Activated naive CD4-positive, alpha-beta T cell treated with anti-CD3 and anti-CD28 coated beads, Interleukin-2, amount 10 ng/mL, durations not matched to agents 7 days and 5 days (primary cell): ENCODE data around the gene OCA2.

Experiments
- CTCF ChIA-PET: fragments of 350-600 bp; sonication (Branson Sonifier 250); formaldehyde crosslinking; loops from one replicate; lab custom pipeline; 2021; ENCODE audit warnings: antibody characterized with exemption; lab: Charles Lee
- DNase-seq: peaks from one replicate; pipeline ENCODE4 v3.0.0-alpha.2; 2020
- H3K27ac Mint-ChIP-seq: one replicate; pipeline ENCODE4 v1.8.0; 2021; ENCODE audit warnings: mild to moderate bottlenecking, moderate library complexity, mixed read lengths
- H3K27me3 Mint-ChIP-seq: one replicate; pipeline ENCODE4 v1.8.0; 2021; ENCODE audit warnings: mild to moderate bottlenecking, mixed read lengths
- H3K36me3 Mint-ChIP-seq: one replicate; pipeline ENCODE4 v1.8.0; 2021; ENCODE audit warnings: mixed read lengths
- H3K4me1 Mint-ChIP-seq: one replicate; pipeline ENCODE4 v1.8.0; 2021; ENCODE audit warnings: mixed read lengths
- H3K4me3 Mint-ChIP-seq: one replicate; pipeline ENCODE4 v1.8.0; 2021; ENCODE audit warnings: mild to moderate bottlenecking, moderate library complexity, mixed read lengths
- H3K9me3 Mint-ChIP-seq: one replicate; pipeline ENCODE4 v1.8.0; 2021; ENCODE audit warnings: mixed read lengths

OCA2 gene

GRCh38 chr15:27937851-27938250, 161.3 kb downstream of the OCA2 start:
- Mint-ChIP-seq H3K4me3 (no peak overlapping the region), H3K9me3 (peaks cover 4% of the 10 kb centered on the region), H3K36me3 (no peaks in the 10 kb centered on the region), H3K27ac (no peak overlapping the region), H3K27me3 (no peaks in the 10 kb centered on the region), H3K4me1 (no peaks in the 10 kb centered on the region)
- CTCF ChIA-PET: no interaction called here
- DNase-seq: no peak

- no peak overlapping the region for H3K27ac Mint-ChIP-seq
- no peaks in the 10 kb centered on the region for H3K27me3 Mint-ChIP-seq
- no peak for DNase-seq
- no peaks in the 10 kb centered on the region for H3K36me3 Mint-ChIP-seq
- peaks cover 10% of the 10 kb centered on the region for H3K9me3 Mint-ChIP-seq
- CTCF ChIA-PET: no interaction called here
- no peaks in the 10 kb centered on the region for H3K4me1 Mint-ChIP-seq
- no peak overlapping the region for H3K4me3 Mint-ChIP-seq
Measured at GRCh38 chr15:27936164-27936563, 163.0 kb downstream of the OCA2 start.

GRCh38 chr15:27935328-27935727, 163.8 kb downstream of the OCA2 start:
- Mint-ChIP-seq H3K36me3 (no peaks in the 10 kb centered on the region), H3K9me3 (peaks cover 12% of the 10 kb centered on the region), H3K27me3 (no peaks in the 10 kb centered on the region), H3K4me3 (no peak overlapping the region), H3K4me1 (no peaks in the 10 kb centered on the region), H3K27ac (no peak overlapping the region)
- DNase-seq: no peak
- CTCF ChIA-PET: no interaction called here

DNA sequence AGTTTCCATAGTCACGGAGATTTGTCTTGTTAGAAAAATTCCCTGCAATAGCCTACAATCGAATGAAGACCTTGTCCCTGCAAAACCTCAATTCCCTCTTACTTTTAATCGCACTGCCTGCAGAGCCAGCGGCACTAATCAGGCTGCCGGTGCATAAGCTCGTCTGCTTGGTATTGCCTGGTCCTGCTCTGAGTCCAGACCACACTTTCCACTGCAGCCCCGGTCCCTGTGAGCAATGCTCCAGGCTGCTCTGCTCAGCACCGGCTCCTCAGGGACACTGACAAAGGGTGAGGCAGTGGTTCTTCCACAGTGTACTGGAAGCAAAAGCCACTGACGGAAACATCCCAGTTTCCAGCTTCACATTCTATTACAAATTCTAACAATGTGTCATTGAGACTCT, 164.3 kb downstream of the OCA2 start:
- Mint-ChIP-seq H3K27me3 (no peaks in the 10 kb centered on the region), H3K4me1 (no peaks in the 10 kb centered on the region), H3K27ac (no peak overlapping the region), H3K36me3 (no peaks in the 10 kb centered on the region), H3K9me3 (peaks cover 12% of the 10 kb centered on the region), H3K4me3 (no peak overlapping the region)
- CTCF ChIA-PET: no interaction called here
- no peak for DNase-seq

DNA sequence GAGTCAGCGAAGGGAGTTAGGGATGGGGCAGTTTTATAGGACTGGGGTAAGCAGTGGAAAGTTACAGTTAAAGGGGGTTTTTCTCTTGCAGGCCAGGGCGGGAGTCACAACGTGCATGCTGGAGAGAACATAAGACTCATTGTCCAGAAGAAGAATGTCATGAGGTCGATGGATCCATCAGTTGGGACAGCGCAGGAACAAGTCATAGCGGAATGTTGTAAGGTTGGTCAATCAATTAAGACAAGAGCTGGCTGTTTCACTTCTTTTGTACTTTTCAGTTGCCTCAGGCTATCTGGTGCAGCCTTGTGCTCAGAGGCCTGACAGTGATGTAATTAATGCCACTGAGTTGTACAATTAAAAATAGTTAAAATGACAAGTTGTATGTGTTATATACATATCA, 165.6 kb downstream of the OCA2 start:
- H3K9me3 Mint-ChIP-seq: peaks cover 12% of the 10 kb centered on the region
- no peak overlapping the region for H3K4me3 Mint-ChIP-seq
- no peaks in the 10 kb centered on the region for H3K36me3 Mint-ChIP-seq
- no peaks in the 10 kb centered on the region for H3K4me1 Mint-ChIP-seq
- CTCF ChIA-PET: no interaction called here
- no peak overlapping the region for H3K27ac Mint-ChIP-seq
- H3K27me3 Mint-ChIP-seq: no peaks in the 10 kb centered on the region
- DNase-seq: no peak

GRCh38 chr15:27932600-27932999, 166.5 kb downstream of the OCA2 start:
- H3K36me3 Mint-ChIP-seq: no peaks in the 10 kb centered on the region
- peaks cover 12% of the 10 kb centered on the region for H3K9me3 Mint-ChIP-seq
- no peaks in the 10 kb centered on the region for H3K27me3 Mint-ChIP-seq
- CTCF ChIA-PET: no interaction called here
- no peaks in the 10 kb centered on the region for H3K4me1 Mint-ChIP-seq
- no peak overlapping the region for H3K4me3 Mint-ChIP-seq
- no peak overlapping the region for H3K27ac Mint-ChIP-seq
- no peak for DNase-seq

DNA sequence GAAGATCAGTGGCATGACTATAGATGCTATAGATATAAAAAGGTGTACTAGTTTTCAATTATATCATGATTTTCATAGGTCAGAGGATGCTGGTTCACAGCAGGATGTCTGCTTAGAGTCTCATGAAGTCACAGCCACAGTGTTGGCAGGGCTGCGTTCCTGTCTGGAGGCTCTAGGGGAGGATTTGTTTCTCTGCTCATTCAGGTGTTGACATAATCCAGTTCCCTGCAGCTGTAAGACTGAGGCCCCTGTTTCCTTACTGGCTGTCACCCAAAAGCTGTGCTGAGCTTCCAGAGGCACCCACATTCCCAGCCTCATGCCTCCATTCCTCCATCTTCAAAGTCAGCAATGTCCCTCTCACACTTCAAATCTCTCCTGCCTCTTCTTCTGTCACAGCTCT, 170.7 kb downstream of the OCA2 start:
- H3K9me3 Mint-ChIP-seq: peaks cover 10% of the 10 kb centered on the region
- DNase-seq: no peak
- no peaks in the 10 kb centered on the region for H3K36me3 Mint-ChIP-seq
- H3K27ac Mint-ChIP-seq: no peak overlapping the region
- H3K4me3 Mint-ChIP-seq: no peak overlapping the region
- CTCF ChIA-PET: interaction anchor here (0.7 kb wide), 1 partner anchor 491 kb away, joined by 3 read pairs; no protein-coding TSS in a partner anchor
- H3K4me1 Mint-ChIP-seq: no peaks in the 10 kb centered on the region
- no peaks in the 10 kb centered on the region for H3K27me3 Mint-ChIP-seq

DNA sequence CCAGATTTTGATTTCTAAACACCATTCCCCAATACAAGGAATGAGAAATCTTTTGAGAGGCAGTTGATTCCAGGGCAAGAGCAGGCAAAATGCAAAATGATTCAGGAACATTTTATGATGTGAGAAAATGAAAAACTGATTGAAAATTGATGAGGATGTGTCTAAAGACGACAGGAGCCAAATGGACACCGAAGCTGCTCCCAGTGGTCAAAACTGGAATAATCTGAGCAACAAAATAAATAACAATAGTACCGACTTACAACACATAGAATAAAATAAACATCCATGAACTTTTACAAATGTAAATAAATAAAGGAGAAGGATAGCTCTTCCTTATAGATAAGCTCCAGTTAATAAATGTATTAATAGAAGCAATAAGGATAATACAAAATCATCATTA, 186.8 kb downstream of the OCA2 start:
- no peaks in the 10 kb centered on the region for H3K36me3 Mint-ChIP-seq
- H3K4me1 Mint-ChIP-seq: no peaks in the 10 kb centered on the region
- no peaks in the 10 kb centered on the region for H3K27me3 Mint-ChIP-seq
- CTCF ChIA-PET: no interaction called here
- no peak overlapping the region for H3K4me3 Mint-ChIP-seq
- H3K27ac Mint-ChIP-seq: no peak overlapping the region
- no peak for DNase-seq
- H3K9me3 Mint-ChIP-seq: no peaks in the 10 kb centered on the region

GRCh38 chr15:27906802-27907201, 192.3 kb downstream of the OCA2 start:
- Mint-ChIP-seq H3K36me3 (no peaks in the 10 kb centered on the region), H3K9me3 (peaks cover 7% of the 10 kb centered on the region), H3K27ac (no peak overlapping the region), H3K27me3 (no peaks in the 10 kb centered on the region), H3K4me3 (no peak overlapping the region), H3K4me1 (no peaks in the 10 kb centered on the region)
- CTCF ChIA-PET: no interaction called here
- DNase-seq: no peak

GRCh38 chr15:27903405-27903804, 195.7 kb downstream of the OCA2 start:
- no peaks in the 10 kb centered on the region for H3K4me1 Mint-ChIP-seq
- peaks cover 7% of the 10 kb centered on the region for H3K9me3 Mint-ChIP-seq
- no peaks in the 10 kb centered on the region for H3K36me3 Mint-ChIP-seq
- CTCF ChIA-PET: no interaction called here
- H3K27me3 Mint-ChIP-seq: no peaks in the 10 kb centered on the region
- no peak overlapping the region for H3K4me3 Mint-ChIP-seq
- no peak for DNase-seq
- no peak overlapping the region for H3K27ac Mint-ChIP-seq

- Mint-ChIP-seq H3K9me3 (peaks cover 7% of the 10 kb centered on the region), H3K27me3 (no peaks in the 10 kb centered on the region), H3K27ac (no peak overlapping the region), H3K4me3 (no peak overlapping the region), H3K36me3 (no peaks in the 10 kb centered on the region), H3K4me1 (no peaks in the 10 kb centered on the region)
- CTCF ChIA-PET: no interaction called here
- no peak for DNase-seq
Measured at GRCh38 chr15:27902680-27903385, 196.3 kb downstream of the OCA2 start.

DNA sequence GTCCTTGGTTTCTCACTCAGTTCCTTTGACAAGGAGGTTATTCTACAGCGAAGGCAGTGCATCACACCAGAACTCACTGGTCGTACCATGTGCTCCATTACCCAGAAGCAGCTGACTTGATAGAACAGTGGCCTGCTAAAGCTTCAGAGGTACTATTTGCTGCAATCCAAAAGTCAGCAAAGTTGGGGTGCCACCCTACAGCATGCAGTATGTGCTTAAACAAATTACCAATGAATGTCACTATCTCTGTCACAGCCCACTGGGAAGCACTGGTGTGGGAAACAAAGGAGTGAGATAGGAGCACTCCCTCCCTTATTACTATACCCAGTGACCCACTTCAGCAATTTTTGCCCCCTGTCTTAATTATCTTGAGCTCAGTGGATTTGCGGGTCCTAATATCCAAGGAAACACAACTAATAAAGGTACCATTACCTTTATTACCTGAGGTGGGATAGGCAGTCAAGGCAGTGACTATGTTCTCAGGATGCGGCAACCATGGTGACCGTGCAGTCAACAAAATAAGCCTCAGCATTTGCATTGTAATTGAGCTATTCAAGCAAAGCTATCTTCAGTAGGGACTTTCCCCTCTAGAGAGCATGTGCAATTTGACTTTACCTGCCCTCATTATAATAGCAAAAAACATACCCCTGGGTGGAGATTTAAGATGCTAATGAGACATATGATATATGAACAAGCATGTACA, 199.4 kb downstream of the OCA2 start:
- CTCF ChIA-PET: no interaction called here
- DNase-seq: no peak
- Mint-ChIP-seq H3K4me3 (no peak overlapping the region), H3K36me3 (no peaks in the 10 kb centered on the region), H3K27me3 (no peaks in the 10 kb centered on the region), H3K27ac (no peak overlapping the region), H3K9me3 (peaks cover 11% of the 10 kb centered on the region), H3K4me1 (no peaks in the 10 kb centered on the region)

DNA sequence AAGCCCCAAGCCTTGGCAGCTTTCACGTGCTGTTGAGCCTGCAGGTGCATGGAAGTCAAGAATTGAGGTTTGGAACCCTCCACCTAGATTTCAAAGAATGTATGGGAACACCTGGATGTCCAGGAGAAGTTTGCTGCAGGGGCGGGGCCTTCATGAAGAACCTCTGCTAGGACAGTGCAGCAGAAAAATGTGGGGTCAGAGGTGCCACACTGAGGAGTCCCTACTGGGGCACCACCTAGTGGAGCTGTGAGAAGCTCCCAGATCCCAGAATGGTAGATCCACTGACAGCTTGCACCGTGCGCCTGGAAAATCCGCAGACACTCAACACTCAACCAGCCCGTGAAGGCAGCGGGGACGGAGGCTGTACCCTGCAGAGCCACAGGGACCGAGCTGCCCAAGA, 201.6 kb downstream of the OCA2 start:
- no peaks in the 10 kb centered on the region for H3K36me3 Mint-ChIP-seq
- no peaks in the 10 kb centered on the region for H3K27me3 Mint-ChIP-seq
- H3K4me1 Mint-ChIP-seq: no peaks in the 10 kb centered on the region
- H3K27ac Mint-ChIP-seq: no peak overlapping the region
- no peak for DNase-seq
- H3K4me3 Mint-ChIP-seq: no peak overlapping the region
- CTCF ChIA-PET: no interaction called here
- H3K9me3 Mint-ChIP-seq: peaks cover 15% of the 10 kb centered on the region

- DNase-seq: no peak
- Mint-ChIP-seq H3K4me3 (no peak overlapping the region), H3K27ac (no peak overlapping the region), H3K9me3 (peaks cover 16% of the 10 kb centered on the region), H3K36me3 (no peaks in the 10 kb centered on the region), H3K4me1 (no peaks in the 10 kb centered on the region), H3K27me3 (no peaks in the 10 kb centered on the region)
- CTCF ChIA-PET: no interaction called here
Measured at GRCh38 chr15:27894645-27895044, 204.5 kb downstream of the OCA2 start.

GRCh38 chr15:27889258-27889657, 209.9 kb downstream of the OCA2 start:
- H3K27me3 Mint-ChIP-seq: no peaks in the 10 kb centered on the region
- no peak for DNase-seq
- H3K27ac Mint-ChIP-seq: no peak overlapping the region
- no peak overlapping the region for H3K4me3 Mint-ChIP-seq
- H3K36me3 Mint-ChIP-seq: no peaks in the 10 kb centered on the region
- H3K4me1 Mint-ChIP-seq: no peaks in the 10 kb centered on the region
- CTCF ChIA-PET: no interaction called here
- H3K9me3 Mint-ChIP-seq: peaks cover 19% of the 10 kb centered on the region
